GM12864 (cell line): Measurements from ENCODE around the gene ITLN1.

ENCODE experiments used
- DNase-seq: peaks from one replicate; pipeline ENCODE4 v3.0.0-alpha.2; 2011; ENCODE audit warnings: low read depth
- H3K4me3 ChIP-seq: 2 replicates; pipeline ENCODE4 v1.5.1; 2011; ENCODE audit warnings: mild to moderate bottlenecking, low read depth, low read length, control low read depth
- TF ChIP-seq, protein P1 (sequence below): IDR thresholded peaks from 2 replicates; pipeline ENCODE4 v1.5.1; 2011; ENCODE audit warnings: low read depth, mild to moderate bottlenecking, moderate library complexity, low read length, control low read depth, inconsistent platforms; ENCODE audit errors: missing control alignments

ITLN1 gene

DNA sequence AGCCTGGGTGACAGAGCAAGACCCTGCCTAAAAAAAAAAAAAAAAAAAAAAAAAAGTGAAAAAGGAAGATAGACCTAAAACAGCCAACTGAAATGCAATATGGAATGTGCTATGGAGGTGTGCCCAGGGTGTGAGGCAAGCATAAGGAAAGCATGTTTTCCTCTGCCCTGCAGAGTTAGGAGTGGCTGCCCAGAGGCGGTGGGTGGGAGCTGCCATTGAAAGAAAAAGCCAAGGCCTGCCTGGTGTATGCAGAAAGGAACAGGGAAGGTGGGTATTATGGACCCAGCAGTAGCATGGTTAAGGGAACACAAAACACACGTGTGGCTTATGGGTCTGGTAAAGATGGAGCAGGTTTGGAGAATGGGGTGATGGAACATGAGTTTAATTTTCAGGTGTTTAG lies 31.2 kb downstream of the ITLN1 start:
- H3K4me3 ChIP-seq = no peak overlapping the region
- no peak for DNase-seq
- TF ChIP-seq, protein P1, sequence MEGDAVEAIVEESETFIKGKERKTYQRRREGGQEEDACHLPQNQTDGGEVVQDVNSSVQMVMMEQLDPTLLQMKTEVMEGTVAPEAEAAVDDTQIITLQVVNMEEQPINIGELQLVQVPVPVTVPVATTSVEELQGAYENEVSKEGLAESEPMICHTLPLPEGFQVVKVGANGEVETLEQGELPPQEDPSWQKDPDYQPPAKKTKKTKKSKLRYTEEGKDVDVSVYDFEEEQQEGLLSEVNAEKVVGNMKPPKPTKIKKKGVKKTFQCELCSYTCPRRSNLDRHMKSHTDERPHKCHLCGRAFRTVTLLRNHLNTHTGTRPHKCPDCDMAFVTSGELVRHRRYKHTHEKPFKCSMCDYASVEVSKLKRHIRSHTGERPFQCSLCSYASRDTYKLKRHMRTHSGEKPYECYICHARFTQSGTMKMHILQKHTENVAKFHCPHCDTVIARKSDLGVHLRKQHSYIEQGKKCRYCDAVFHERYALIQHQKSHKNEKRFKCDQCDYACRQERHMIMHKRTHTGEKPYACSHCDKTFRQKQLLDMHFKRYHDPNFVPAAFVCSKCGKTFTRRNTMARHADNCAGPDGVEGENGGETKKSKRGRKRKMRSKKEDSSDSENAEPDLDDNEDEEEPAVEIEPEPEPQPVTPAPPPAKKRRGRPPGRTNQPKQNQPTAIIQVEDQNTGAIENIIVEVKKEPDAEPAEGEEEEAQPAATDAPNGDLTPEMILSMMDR = no peak

DNA sequence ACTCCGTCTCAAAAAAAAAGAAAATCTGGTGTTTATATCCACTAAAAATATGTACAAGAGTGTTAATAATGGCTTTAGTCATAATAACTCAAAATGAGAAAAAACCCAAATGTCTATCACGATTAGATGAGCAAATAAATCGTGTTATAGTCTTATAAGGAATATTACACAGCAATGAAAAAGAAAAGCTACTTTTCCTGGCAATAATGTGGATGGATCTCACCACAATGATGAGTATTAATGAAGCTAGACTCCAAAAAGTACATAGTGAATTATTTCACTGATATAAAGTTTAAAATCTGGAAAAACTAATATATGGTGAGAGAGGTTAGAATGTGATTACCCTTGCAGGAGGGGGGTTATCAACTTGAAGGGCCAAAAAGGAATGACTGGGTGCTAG lies 32.0 kb downstream of the ITLN1 start:
- TF ChIP-seq, protein P1 = no peak
- no peak for DNase-seq
- no peak overlapping the region for H3K4me3 ChIP-seq

DNA sequence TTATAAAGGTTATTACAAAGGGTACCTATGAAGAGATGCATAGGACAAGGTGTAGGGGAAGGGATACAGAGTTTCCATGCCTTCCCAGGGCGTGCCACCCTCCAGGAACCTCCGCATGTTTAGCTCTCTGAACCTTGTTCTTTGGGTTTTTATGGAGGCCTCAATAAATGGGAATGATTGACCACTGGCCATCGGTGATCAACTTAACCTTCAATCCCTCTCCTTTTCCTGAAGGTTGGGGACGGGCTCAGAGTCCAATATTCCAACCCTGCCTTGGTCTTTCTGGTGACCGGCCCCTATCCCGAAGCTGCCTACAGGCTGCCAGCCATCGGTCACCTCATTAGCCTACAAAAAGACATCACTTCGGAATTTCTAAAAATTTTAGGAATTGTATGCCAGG lies 34.0 kb downstream of the ITLN1 start:
- TF ChIP-seq, protein P1 = no peak

DNA sequence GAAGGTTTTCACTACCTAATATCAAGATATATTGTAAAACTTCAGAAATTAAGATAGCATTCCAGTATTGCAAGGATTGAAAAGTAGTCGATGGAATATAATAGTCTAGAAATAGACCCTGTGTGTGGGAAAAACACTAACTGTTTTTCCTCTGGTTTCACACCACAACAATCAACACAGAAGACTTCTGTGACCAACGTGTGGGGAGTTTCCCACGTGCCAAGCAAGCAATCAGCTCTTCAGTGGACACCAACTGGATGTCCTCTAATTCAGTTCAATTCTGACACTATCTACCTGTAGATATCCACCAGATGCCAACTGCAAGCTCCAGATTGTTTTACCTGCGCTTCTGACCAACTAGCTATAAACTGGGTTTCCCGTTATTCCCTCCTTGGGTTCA lies 34.4 kb downstream of the ITLN1 start:
- TF ChIP-seq, protein P1 = no peak
- H3K4me3 ChIP-seq = no peak overlapping the region
- no peak for DNase-seq

More for the DNA sequence above, 34.0 kb downstream of the ITLN1 start:
- no peak for DNase-seq
- no peak overlapping the region for H3K4me3 ChIP-seq

DNA sequence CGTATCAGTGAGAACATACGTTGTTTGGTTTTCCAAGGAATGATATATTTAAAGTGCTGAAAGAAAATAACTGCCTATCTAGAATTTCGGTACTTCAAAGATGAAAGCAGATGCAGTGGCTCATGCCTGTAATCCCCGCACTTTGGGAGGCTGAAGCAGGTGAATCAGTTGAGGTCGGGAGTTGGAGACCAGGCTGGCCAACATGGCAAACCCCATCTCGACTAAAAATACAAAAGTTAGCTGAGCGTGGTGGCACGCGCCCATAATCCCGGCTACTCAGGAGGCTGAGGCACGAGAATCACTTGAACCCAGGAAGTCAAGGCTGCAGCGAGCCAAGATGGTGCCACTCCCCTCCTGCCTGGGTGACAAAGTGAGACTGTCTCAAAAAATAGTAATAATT lies 38.7 kb downstream of the ITLN1 start:
- no peak overlapping the region for H3K4me3 ChIP-seq
- no peak for DNase-seq
- TF ChIP-seq, protein P1 = no peak

DNA sequence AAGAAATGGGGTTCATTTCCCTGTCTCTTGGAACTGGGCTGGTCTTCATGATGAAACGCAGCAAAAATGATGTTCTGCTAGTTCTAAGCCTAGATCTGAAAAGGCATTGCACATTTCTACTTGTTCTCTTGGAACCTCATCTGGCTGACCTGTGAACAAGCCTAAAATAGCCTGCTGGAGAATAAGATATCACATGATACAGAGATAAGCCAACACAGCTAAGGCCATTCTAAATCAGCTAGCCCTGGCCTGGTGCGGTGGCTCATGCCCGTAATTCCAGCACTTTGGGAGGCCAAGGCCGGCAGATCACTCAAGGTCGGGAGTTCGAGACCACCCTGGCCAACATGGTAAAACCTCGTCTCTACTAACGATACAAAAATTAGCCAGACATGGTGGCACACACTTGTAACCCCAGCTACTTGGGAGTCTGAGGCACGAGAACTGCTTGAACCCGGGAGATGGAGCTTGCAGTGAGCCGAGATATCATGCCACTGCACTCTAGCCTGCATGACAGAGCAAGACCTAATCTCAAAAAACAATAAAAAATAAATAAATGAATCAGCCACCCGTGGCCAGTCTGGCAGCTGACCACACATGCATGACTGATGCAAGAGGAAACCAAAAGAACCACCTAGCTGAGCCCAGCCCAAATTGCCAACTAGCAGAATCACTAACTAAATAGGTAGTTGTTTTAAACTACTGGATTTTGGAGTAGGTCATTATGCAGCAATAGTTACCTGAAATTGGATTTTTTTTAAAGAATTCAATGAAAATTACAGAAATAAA lies 40.3 kb downstream of the ITLN1 start:
- TF ChIP-seq, protein P1 = no peak
- no peak for DNase-seq
- H3K4me3 ChIP-seq = no peak overlapping the region

DNA sequence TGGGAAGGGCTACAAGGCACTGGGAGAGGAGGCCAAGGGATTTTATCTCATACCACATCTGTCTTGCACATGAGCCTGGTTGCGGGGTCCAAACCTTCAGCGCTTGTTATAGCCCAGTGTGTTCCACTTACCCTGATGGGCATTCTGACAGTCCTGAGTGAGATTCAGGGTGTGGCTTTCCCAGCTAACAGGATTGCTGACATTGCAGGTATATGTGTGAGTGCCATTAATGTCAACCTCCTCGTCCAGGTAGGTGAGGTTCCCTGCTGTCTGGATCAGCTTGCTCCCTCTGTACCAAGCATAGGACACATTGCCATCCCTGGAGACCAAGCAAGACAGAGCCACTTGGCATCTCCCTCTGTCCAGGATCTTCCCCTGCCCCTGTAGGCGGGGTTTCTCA lies 43.9 kb downstream of the ITLN1 start:
- no peak for DNase-seq
- no peak overlapping the region for H3K4me3 ChIP-seq
- TF ChIP-seq, protein P1 = no peak
